NT2/D1 (cell line): ENCODE data around the gene TRMT44.

Source experiments
- DNase-seq: peaks from one replicate; pipeline ENCODE4 v3.0.0-alpha.2; 2011; ENCODE audit warnings: low read depth, low spot score
- H3K27me3 ChIP-seq: 2 replicates; pipeline ENCODE4 v1.6.0; 2011; ENCODE audit warnings: mild to moderate bottlenecking; ENCODE audit not compliant: insufficient read length, insufficient read depth
- H3K36me3 ChIP-seq: 2 replicates; pipeline ENCODE4 v1.6.1; 2011; ENCODE audit warnings: mild to moderate bottlenecking, low read length, mixed read lengths; ENCODE audit not compliant: insufficient read depth, insufficient read length
- H3K4me1 ChIP-seq: 2 replicates; pipeline ENCODE4 v1.5.1; 2011; ENCODE audit not compliant: insufficient read depth, insufficient read length
- H3K4me3 ChIP-seq: 2 replicates; pipeline ENCODE4 v1.5.1; 2011; ENCODE audit warnings: low read depth; ENCODE audit not compliant: insufficient read length
- H3K9ac ChIP-seq: 2 replicates; pipeline ENCODE4 v1.6.0; 2011; ENCODE audit warnings: low read depth; ENCODE audit not compliant: insufficient read length
- H3K9me3 ChIP-seq: 2 replicates; pipeline ENCODE4 v1.5.1; 2011; ENCODE audit warnings: mild to moderate bottlenecking, low read length; ENCODE audit not compliant: insufficient read depth
- SUZ12 ChIP-seq: IDR thresholded peaks from 2 replicates; pipeline ENCODE4 v1.6.1; 2011; ENCODE audit not compliant: insufficient read length, insufficient read depth; ENCODE audit errors: extremely low read depth
- YY1 ChIP-seq: IDR thresholded peaks from 2 replicates; pipeline ENCODE4 v1.6.1; 2011; ENCODE audit not compliant: insufficient read length, insufficient read depth
- ZNF274 ChIP-seq: IDR thresholded peaks from 2 replicates; pipeline ENCODE4 v1.6.1; 2011; ENCODE audit warnings: mild to moderate bottlenecking, low read depth, low read length

The TRMT44 gene

GRCh38 chr4:8440492-8441311 is at the start of gene TRMT44, which contains the start of gene ACOX3:
Gene TRMT44 (plus strand): TSS chr4:8440777. CDS start chr4:8440823, 46 bp downstream.
Gene ACOX3 (minus strand): TSS chr4:8440723. CDS start chr4:8416521, 24,202 bp downstream.
- H3K4me1 ChIP-seq = peaks cover 5% of the 10 kb centered on the region
- H3K9me3 ChIP-seq = no peaks in the 10 kb centered on the region
- H3K36me3 ChIP-seq = peaks cover 28% of the 10 kb centered on the region
- no peaks in the 10 kb centered on the region for H3K27me3 ChIP-seq
- TF ChIP-seq YY1 = peak; percentile 71
- TF ChIP-seq ZNF274 = no peak
- TF ChIP-seq SUZ12 = no peak
- peak within 1 kb of the TSS; percentile 93 for H3K9ac ChIP-seq
- DNase-seq = peak; percentile 90
- peak within 1 kb of the TSS; percentile 96 for H3K4me3 ChIP-seq

GRCh38 chr4:8391071-8391470 is 49.5 kb upstream of the TRMT44 start:
- H3K4me3 ChIP-seq = no peak overlapping the region
- H3K4me1 ChIP-seq = peaks cover 6% of the 10 kb centered on the region
- no peak for TF ChIP-seq ZNF274
- no peak for TF ChIP-seq YY1
- TF ChIP-seq SUZ12 = no peak
- no peak for DNase-seq
- H3K9me3 ChIP-seq = no peaks in the 10 kb centered on the region
- peaks cover 54% of the 10 kb centered on the region for H3K36me3 ChIP-seq
- no peaks in the 10 kb centered on the region for H3K27me3 ChIP-seq
- H3K9ac ChIP-seq = no peak overlapping the region

GRCh38 chr4:8391972-8392371 is 48.6 kb upstream of the TRMT44 start:
- no peak overlapping the region for H3K4me3 ChIP-seq
- no peaks in the 10 kb centered on the region for H3K9me3 ChIP-seq
- no peak overlapping the region for H3K9ac ChIP-seq
- no peak for DNase-seq
- TF ChIP-seq YY1 = no peak
- TF ChIP-seq ZNF274 = no peak
- no peak for TF ChIP-seq SUZ12
- peaks cover 7% of the 10 kb centered on the region for H3K4me1 ChIP-seq
- H3K27me3 ChIP-seq = no peaks in the 10 kb centered on the region
- H3K36me3 ChIP-seq = peaks cover 49% of the 10 kb centered on the region

GRCh38 chr4:8392591-8393190 is 47.9 kb upstream of the TRMT44 start:
- Histone ChIP-seq H3K4me1 (peaks cover 13% of the 10 kb centered on the region), H3K27me3 (no peaks in the 10 kb centered on the region)
- DNase-seq = no peak

GRCh38 chr4:8393593-8394038 is 47.0 kb upstream of the TRMT44 start:
- TF ChIP-seq SUZ12 (no peak), YY1 (no peak), ZNF274 (no peak)
- DNase-seq = no peak
- H3K27me3 ChIP-seq = no peaks in the 10 kb centered on the region
- H3K4me1 ChIP-seq = peaks cover 13% of the 10 kb centered on the region
- peaks cover 41% of the 10 kb centered on the region for H3K36me3 ChIP-seq
- no peaks in the 10 kb centered on the region for H3K9me3 ChIP-seq
- no peak overlapping the region for H3K4me3 ChIP-seq
- H3K9ac ChIP-seq = no peak overlapping the region

More at GRCh38 chr4:8392591-8393190, 47.9 kb upstream of the TRMT44 start:
- TF ChIP-seq SUZ12 = no peak
- TF ChIP-seq ZNF274 = no peak
- no peak for TF ChIP-seq YY1
- no peak overlapping the region for H3K4me3 ChIP-seq
- H3K9me3 ChIP-seq = no peaks in the 10 kb centered on the region
- H3K36me3 ChIP-seq = peaks cover 48% of the 10 kb centered on the region
- no peak overlapping the region for H3K9ac ChIP-seq

- Histone ChIP-seq H3K4me1 (peaks cover 13% of the 10 kb centered on the region), H3K27me3 (no peaks in the 10 kb centered on the region), H3K9ac (no peak overlapping the region), H3K4me3 (no peak overlapping the region), H3K9me3 (no peaks in the 10 kb centered on the region), H3K36me3 (peaks cover 40% of the 10 kb centered on the region)
- no peak for DNase-seq
- TF ChIP-seq SUZ12 (no peak), ZNF274 (no peak), YY1 (no peak)
These were observed 46.5 kb upstream of the TRMT44 start for GRCh38 chr4:8394061-8394519.

GRCh38 chr4:8394806-8395205 is 45.8 kb upstream of the TRMT44 start:
- TF ChIP-seq SUZ12 (no peak), ZNF274 (no peak), YY1 (no peak)
- Histone ChIP-seq H3K27me3 (no peaks in the 10 kb centered on the region), H3K4me3 (no peak overlapping the region), H3K9me3 (no peaks in the 10 kb centered on the region), H3K4me1 (peaks cover 16% of the 10 kb centered on the region), H3K9ac (no peak overlapping the region), H3K36me3 (peaks cover 37% of the 10 kb centered on the region)
- no peak for DNase-seq
